ENCODE measurements around the gene SLC2A5.

DNA sequence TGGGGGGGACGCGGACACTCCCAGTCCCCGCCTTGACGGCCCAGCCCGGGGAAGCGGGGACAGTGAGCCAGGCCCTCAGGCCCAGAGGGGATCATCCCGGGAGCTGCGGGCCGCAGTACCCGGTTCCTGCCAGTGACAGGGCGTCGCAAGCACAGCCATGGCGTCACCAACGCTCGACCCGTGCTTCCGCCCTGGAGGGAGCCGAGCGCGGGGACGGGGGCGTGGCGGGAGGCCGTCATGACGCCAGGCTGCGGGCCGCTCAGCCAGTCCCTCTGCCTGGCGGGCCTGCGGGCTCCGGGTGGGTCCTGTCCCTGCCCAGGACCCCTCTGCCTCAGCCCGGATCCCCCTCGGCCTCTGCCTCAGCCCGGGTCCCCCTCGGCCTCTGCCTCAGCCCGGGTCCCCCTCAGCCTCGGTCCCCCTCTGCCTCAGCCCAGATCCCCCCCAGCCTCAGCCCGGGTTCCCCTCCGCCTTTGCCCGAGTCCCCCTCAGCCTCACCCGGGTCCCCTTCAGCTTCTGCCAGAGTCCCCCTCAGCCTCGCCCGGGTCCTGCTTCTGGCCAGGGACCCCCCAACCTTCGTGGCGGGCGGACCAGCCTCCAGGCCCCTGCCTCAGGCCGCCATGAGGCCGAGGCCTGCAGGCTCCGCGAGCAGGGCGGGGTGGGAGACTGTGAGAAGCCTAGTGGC, 2.3 kb upstream of the SLC2A5 start:
- TF ChIP-seq, protein P1, sequence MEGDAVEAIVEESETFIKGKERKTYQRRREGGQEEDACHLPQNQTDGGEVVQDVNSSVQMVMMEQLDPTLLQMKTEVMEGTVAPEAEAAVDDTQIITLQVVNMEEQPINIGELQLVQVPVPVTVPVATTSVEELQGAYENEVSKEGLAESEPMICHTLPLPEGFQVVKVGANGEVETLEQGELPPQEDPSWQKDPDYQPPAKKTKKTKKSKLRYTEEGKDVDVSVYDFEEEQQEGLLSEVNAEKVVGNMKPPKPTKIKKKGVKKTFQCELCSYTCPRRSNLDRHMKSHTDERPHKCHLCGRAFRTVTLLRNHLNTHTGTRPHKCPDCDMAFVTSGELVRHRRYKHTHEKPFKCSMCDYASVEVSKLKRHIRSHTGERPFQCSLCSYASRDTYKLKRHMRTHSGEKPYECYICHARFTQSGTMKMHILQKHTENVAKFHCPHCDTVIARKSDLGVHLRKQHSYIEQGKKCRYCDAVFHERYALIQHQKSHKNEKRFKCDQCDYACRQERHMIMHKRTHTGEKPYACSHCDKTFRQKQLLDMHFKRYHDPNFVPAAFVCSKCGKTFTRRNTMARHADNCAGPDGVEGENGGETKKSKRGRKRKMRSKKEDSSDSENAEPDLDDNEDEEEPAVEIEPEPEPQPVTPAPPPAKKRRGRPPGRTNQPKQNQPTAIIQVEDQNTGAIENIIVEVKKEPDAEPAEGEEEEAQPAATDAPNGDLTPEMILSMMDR (IDR thresholded peaks at IDR 0.05): no peak
- TF ChIP-seq POLR2A (IDR thresholded peaks at IDR 0.05) (no peak), POLR2AphosphoS5 (IDR thresholded peaks at IDR 0.05) (no peak), EP300 (IDR thresholded peaks at IDR 0.05) (no peak)

Measured in gastroesophageal sphincter (tissue), 3 donors.